ENCODE data around the gene CD2AP.

DNA sequence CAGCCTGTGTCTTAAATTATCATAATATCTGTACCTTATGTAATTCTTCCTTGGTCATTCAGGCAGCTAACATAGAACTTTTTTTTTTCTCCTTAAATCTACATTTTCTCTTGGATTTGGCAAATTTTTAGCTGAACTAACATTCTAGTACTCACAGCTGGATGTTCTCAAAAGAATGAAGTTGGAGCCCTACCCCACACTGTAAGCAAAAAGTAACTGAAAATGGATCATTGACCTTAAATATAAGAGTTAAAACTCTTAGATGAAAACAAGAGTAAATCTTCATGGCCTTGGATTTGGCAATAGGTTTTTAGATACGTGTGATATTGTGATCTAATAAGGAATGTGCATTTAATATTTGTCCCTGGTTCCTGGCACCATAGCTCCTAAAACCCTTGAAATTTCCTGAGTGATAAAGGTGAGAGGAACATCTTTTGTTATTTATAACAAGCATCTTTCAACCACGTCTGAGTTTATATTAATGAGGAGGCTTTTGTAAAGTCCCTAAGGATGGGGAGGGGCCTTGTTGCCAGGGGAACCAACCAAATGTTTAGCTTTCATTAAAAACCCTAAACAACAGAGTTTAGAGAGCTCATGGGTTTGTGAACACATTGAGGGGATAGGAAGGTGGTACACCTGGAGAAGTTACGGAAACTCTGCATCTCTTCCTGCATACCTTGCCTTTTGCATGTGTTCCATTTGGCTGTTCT, 114.7 kb downstream of the CD2AP start:
- no peak for TF ChIP-seq POLR2A (IDR thresholded peaks at IDR 0.05)
- TF ChIP-seq, protein P1, sequence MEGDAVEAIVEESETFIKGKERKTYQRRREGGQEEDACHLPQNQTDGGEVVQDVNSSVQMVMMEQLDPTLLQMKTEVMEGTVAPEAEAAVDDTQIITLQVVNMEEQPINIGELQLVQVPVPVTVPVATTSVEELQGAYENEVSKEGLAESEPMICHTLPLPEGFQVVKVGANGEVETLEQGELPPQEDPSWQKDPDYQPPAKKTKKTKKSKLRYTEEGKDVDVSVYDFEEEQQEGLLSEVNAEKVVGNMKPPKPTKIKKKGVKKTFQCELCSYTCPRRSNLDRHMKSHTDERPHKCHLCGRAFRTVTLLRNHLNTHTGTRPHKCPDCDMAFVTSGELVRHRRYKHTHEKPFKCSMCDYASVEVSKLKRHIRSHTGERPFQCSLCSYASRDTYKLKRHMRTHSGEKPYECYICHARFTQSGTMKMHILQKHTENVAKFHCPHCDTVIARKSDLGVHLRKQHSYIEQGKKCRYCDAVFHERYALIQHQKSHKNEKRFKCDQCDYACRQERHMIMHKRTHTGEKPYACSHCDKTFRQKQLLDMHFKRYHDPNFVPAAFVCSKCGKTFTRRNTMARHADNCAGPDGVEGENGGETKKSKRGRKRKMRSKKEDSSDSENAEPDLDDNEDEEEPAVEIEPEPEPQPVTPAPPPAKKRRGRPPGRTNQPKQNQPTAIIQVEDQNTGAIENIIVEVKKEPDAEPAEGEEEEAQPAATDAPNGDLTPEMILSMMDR (IDR thresholded peaks at IDR 0.05), result no peak
